Body of pancreas (tissue), 4 donors: Measurements from ENCODE around the gene STX11. TPM values are rescaled to one million over a fixed set of nuclear protein-coding genes. Genes with fewer than 3 reads are reported as not detected.
A peak's percentile ranks its signal among the peaks of the same experiment; 100 is the strongest.

ENCODE experiments used
- ATAC-seq: fragments of 150-250 bp; one replicate; pipeline ENCODE4 v1.9.1; 2016
- DNase-seq, 4 donors: peaks; one replicate each; pipeline ENCODE4 v3.0.0-alpha.2; 2019
- H3K27ac ChIP-seq, 4 donors: fragments of 200-600 bp; sonication (generic); 1 replicate in 3 of 4; 2 replicates in 1 of 4; pipeline versions ENCODE4 v1.5.1 to v1.6.1; 2016 to 2019; ENCODE audit warnings: mild to moderate bottlenecking in 1 of 4, mixed read lengths in 1 of 4, moderate library complexity in 1 of 4
- H3K27me3 ChIP-seq, 2 donors: fragments of 200-600 bp; sonication (generic); one replicate each; pipeline ENCODE4 v1.6.0; 2016; ENCODE audit warnings: mild to moderate bottlenecking in 1 of 2
- H3K36me3 ChIP-seq, 2 donors: fragments of 200-600 bp; sonication (generic); replicated peaks in 1 of 2; 2 replicates each; pipeline ENCODE4 v1.5.1; 2016; ENCODE audit warnings: low read depth in 2 of 2; ENCODE audit not compliant: insufficient read depth in 1 of 2
- H3K4me1 ChIP-seq: fragments of 200-600 bp; sonication (generic); one replicate; pipeline ENCODE4 v1.6.0; 2016
- H3K4me3 ChIP-seq, 2 donors: fragments of 200-600 bp; sonication (generic); 1 replicate in 1 of 2; 2 replicates in 1 of 2; pipeline ENCODE4 v1.5.1; 2016 to 2019
- H3K9me3 ChIP-seq, 3 donors: fragments of 200-600 bp; sonication (generic); 1 replicate in 2 of 3; 2 replicates in 1 of 3; pipeline ENCODE4 v1.5.1; 2016
- CTCF ChIP-seq, 7 experiments: fragments of 450-650 bp in 4 of 7; fragments of 200-600 bp in 3 of 7; sonication (generic) in 3 of 7; IDR thresholded peaks; one replicate each; pipeline ENCODE4 v1.5.1; 2016 to 2019; ENCODE audit warnings: antibody characterized with exemption in 7 of 7
- POLR2A ChIP-seq, 3 donors: fragments of 450-650 bp; IDR thresholded peaks; one replicate each; pipeline ENCODE4 v1.6.1; 2016; ENCODE audit warnings: antibody characterized with exemption in 3 of 3, mild to moderate bottlenecking in 2 of 3
- WGBS, 2 donors: methylation state at CpG; one replicate each; pipeline ENCODE4 v1.1.5; 2017; 5-methylcytosine and 5-hydroxymethylcytosine counted together
- intact Hi-C: fragments of 100-400 bp; cut with DNase I; formaldehyde crosslinking; loops from one replicate; pipeline ENCODE4 v1.15.1; 2023
- total RNA-seq, 2 donors: library from RNA; depleted of rRNA; stranded (reverse); fragments of >200 nt; gene quantifications; one replicate each; pipeline ENCODE4 v1.1.0, GENCODE V29; 2016

STX11 gene
- total RNA-seq, 2 donors from 2014 or later: 4.4 to 7.6 TPM

GRCh38 chr6:144217264-144217663 lies 66.9 kb downstream of the STX11 start:
- Histone ChIP-seq H3K4me3 (no peak overlapping the region), H3K27me3 (no peaks in the 10 kb centered on the region), H3K9me3 (no peaks in the 10 kb centered on the region), H3K27ac (peak overlapping the region in 1 of 4 donors; percentile 97), H3K36me3 (no peaks in the 10 kb centered on the region), H3K4me1 (peaks cover 9% of the 10 kb centered on the region)
- DNase-seq: no peak
- no peak for ATAC-seq
- intact Hi-C loops: no loop called here
- TF ChIP-seq POLR2A (IDR thresholded peaks at IDR 0.05): no peak
- no peak for TF ChIP-seq CTCF (IDR thresholded peaks at IDR 0.05)
- 78 to 85% methylated on average over 11 of the region's 11 CpGs for WGBS, 2 donors

GRCh38 chr6:144217797-144218196 lies 67.5 kb downstream of the STX11 start:
- Histone ChIP-seq H3K4me1 (peaks cover 9% of the 10 kb centered on the region), H3K36me3 (no peaks in the 10 kb centered on the region), H3K27ac (no peak overlapping the region), H3K27me3 (no peaks in the 10 kb centered on the region), H3K4me3 (no peak overlapping the region), H3K9me3 (no peaks in the 10 kb centered on the region)
- intact Hi-C loops: no loop called here
- TF ChIP-seq POLR2A (IDR thresholded peaks at IDR 0.05): no peak
- TF ChIP-seq CTCF (IDR thresholded peaks at IDR 0.05): no peak
- DNase-seq (no peak), ATAC-seq (no peak)

GRCh38 chr6:144219056-144219685 lies 68.9 kb downstream of the STX11 start:
- Histone ChIP-seq H3K27me3 (no peaks in the 10 kb centered on the region), H3K4me3 (no peak overlapping the region), H3K4me1 (peaks cover 9% of the 10 kb centered on the region), H3K27ac (no peak overlapping the region), H3K9me3 (no peaks in the 10 kb centered on the region), H3K36me3 (no peaks in the 10 kb centered on the region)
- WGBS, 2 donors: 58 to 61% methylated on average over 3 of the region's 3 CpGs
- TF ChIP-seq POLR2A (IDR thresholded peaks at IDR 0.05): no peak
- TF ChIP-seq CTCF (IDR thresholded peaks at IDR 0.05): peak; percentile 18 to 61 (median 54)
- no peak for ATAC-seq
- intact Hi-C loops: no loop called here
- no peak for DNase-seq

- H3K27me3 ChIP-seq: no peaks in the 10 kb centered on the region
- intact Hi-C loops: no loop called here
- 83 to 85% methylated on average over 5 of the region's 5 CpGs for WGBS, 2 donors
- no peak for DNase-seq
- TF ChIP-seq CTCF (IDR thresholded peaks at IDR 0.05) (no peak), POLR2A (IDR thresholded peaks at IDR 0.05) (no peak)
- H3K27ac ChIP-seq: no peak overlapping the region
- no peak overlapping the region for H3K4me3 ChIP-seq
- no peak for ATAC-seq
- H3K9me3 ChIP-seq: no peaks in the 10 kb centered on the region
- no peaks in the 10 kb centered on the region for H3K36me3 ChIP-seq
- peaks cover 5% of the 10 kb centered on the region for H3K4me1 ChIP-seq
Observed at GRCh38 chr6:144220031-144220790, 69.9 kb downstream of the STX11 start.
